MG63 (cell line): ENCODE results near the gene WDFY4. TPM values are rescaled to one million over a fixed set of nuclear protein-coding genes. Genes with fewer than 3 reads are reported as not detected.

ENCODE experiments used
- DNase-seq: peaks from one replicate; pipeline ENCODE4 v3.0.0-alpha.2; 2020
- H3K27me3 ChIP-seq: fragments of 250-450 bp; sonication (Bioruptor Pico); 2 replicates; pipeline ENCODE4 v1.5.1; 2020; ENCODE audit warnings: mild to moderate bottlenecking, moderate library complexity
- H3K36me3 ChIP-seq: fragments of 250-450 bp; sonication (Bioruptor Pico); 2 replicates; pipeline ENCODE4 v1.5.1; 2020; ENCODE audit warnings: mild to moderate bottlenecking, moderate library complexity
- H3K4me3 ChIP-seq: fragments of 250-450 bp; sonication (Bioruptor Pico); 2 replicates; pipeline ENCODE4 v1.5.1; 2020; ENCODE audit warnings: mild to moderate bottlenecking, moderate library complexity
- H3K9me3 ChIP-seq: fragments of 250-450 bp; sonication (Bioruptor Pico); 2 replicates; pipeline ENCODE4 v1.5.1; 2020; ENCODE audit warnings: mild to moderate bottlenecking, moderate library complexity
- total RNA-seq: library from RNA; depleted of rRNA; stranded (reverse); fragments of >200 nt; shearing (Covaris generic); gene quantifications from 2 replicates; pipeline ENCODE4 v1.2.3, GENCODE V29; 2014; ENCODE audit warnings: low replicate concordance

The WDFY4 gene
- total RNA-seq, 1 experiment from 2014 or later = 0.63 TPM

GRCh38 chr10:48780341-48780740 is 95.7 kb downstream of the WDFY4 start:
- DNase-seq = no peak
- H3K9me3 ChIP-seq = no peaks in the 10 kb centered on the region
- H3K36me3 ChIP-seq = no peaks in the 10 kb centered on the region
- H3K27me3 ChIP-seq = no peaks in the 10 kb centered on the region
- H3K4me3 ChIP-seq = no peak overlapping the region

GRCh38 chr10:48782386-48782785 is 97.7 kb downstream of the WDFY4 start:
- Histone ChIP-seq H3K27me3 (no peaks in the 10 kb centered on the region), H3K36me3 (no peaks in the 10 kb centered on the region), H3K4me3 (no peak overlapping the region), H3K9me3 (no peaks in the 10 kb centered on the region)
- peak; percentile 17 for DNase-seq

- Histone ChIP-seq H3K36me3 (no peaks in the 10 kb centered on the region), H3K4me3 (no peak overlapping the region), H3K9me3 (no peaks in the 10 kb centered on the region), H3K27me3 (no peaks in the 10 kb centered on the region)
- no peak for DNase-seq
Observed at GRCh38 chr10:48784031-48784430, 99.4 kb downstream of the WDFY4 start.

DNA sequence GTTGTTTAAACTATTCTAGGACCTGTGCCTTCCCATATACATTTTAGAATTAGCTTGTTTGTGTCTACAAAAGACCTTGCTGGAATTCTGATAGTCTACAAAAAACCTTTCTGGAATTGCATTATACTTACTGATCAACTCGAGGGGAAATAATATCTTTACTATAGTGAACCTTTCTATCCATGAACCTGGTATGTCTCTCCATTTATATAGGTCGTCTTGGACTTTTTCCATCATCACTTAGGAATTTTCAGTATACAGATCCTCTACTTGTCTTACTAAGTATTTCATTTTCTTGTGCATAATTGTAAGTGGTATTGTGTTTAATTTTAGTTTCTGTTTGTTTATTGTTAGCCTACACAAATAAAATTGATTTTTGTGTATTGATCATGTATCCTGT is 101.1 kb downstream of the WDFY4 start:
- Histone ChIP-seq H3K36me3 (no peaks in the 10 kb centered on the region), H3K9me3 (no peaks in the 10 kb centered on the region), H3K4me3 (no peak overlapping the region), H3K27me3 (no peaks in the 10 kb centered on the region)
- no peak for DNase-seq

DNA sequence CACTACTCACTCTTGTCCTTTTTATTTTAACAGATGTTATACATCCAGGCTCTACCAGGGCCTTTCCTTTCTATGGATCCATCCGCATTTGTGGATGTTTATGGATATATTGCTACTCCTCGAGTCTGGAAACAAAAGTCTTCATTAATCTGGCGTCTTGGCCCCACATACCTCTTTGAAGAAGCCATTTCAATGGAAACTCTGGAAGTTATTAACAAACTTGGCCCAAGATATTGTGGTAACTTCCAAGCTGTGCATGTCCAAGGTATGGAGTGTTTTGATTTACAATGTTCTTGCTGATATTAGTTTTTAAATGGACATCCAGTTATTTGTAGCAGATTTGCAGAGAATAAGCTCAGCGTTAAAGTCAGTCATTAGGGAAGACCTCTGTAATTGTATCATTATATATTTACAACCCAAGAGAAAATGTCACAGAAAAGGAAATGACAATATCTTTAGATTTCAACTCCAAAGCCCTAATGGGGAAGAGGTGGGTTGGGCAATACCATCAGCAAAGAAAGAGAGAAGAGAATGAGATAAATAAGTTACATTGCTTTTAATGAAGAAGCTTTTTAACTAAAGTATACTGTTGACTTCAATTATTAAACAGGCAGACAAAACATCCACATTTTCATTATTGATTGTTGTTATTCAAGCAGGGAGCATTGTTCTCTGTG is 102.1 kb downstream of the WDFY4 start:
- Histone ChIP-seq H3K4me3 (no peak overlapping the region), H3K9me3 (no peaks in the 10 kb centered on the region), H3K36me3 (no peaks in the 10 kb centered on the region), H3K27me3 (no peaks in the 10 kb centered on the region)
- no peak for DNase-seq

DNA sequence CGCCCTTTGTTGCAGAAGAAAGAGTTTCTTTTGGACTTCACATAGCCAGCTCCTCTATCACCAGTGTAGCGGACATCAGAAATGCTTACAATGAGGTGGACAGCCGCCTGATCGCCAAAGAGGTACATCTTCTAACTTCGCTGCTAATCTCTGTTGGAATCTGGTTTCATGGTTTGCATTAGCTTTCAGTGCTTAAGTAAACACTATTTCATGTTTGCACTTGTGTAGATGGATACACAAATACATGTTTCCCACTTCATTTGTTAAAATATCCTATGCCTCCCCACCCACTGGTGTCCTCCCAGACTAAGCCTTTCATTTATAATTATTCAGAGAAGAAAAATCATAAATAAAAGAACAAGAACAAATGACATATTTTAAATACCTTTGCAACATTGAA is 103.9 kb downstream of the WDFY4 start:
- no peaks in the 10 kb centered on the region for H3K36me3 ChIP-seq
- H3K9me3 ChIP-seq = no peaks in the 10 kb centered on the region
- no peak overlapping the region for H3K4me3 ChIP-seq
- H3K27me3 ChIP-seq = no peaks in the 10 kb centered on the region
- no peak for DNase-seq

- DNase-seq = no peak
- Histone ChIP-seq H3K9me3 (no peaks in the 10 kb centered on the region), H3K36me3 (no peaks in the 10 kb centered on the region), H3K27me3 (no peaks in the 10 kb centered on the region), H3K4me3 (no peak overlapping the region)
Observed at GRCh38 chr10:48789486-48790456, 105.1 kb downstream of the WDFY4 start.

GRCh38 chr10:48790457-48791044 is 105.9 kb downstream of the WDFY4 start:
- DNase-seq = no peak
- H3K4me3 ChIP-seq = no peak overlapping the region
- no peaks in the 10 kb centered on the region for H3K27me3 ChIP-seq
- H3K9me3 ChIP-seq = no peaks in the 10 kb centered on the region
- H3K36me3 ChIP-seq = no peaks in the 10 kb centered on the region

- H3K27me3 ChIP-seq = no peaks in the 10 kb centered on the region
- no peak for DNase-seq
- H3K36me3 ChIP-seq = no peaks in the 10 kb centered on the region
- H3K4me3 ChIP-seq = no peak overlapping the region
- no peaks in the 10 kb centered on the region for H3K9me3 ChIP-seq
Observed at GRCh38 chr10:48791267-48791928, 106.7 kb downstream of the WDFY4 start.

- Histone ChIP-seq H3K4me3 (no peak overlapping the region), H3K36me3 (no peaks in the 10 kb centered on the region), H3K9me3 (no peaks in the 10 kb centered on the region), H3K27me3 (no peaks in the 10 kb centered on the region)
- DNase-seq = peak; percentile 71
Observed at GRCh38 chr10:48792121-48792520, 107.4 kb downstream of the WDFY4 start.

DNA sequence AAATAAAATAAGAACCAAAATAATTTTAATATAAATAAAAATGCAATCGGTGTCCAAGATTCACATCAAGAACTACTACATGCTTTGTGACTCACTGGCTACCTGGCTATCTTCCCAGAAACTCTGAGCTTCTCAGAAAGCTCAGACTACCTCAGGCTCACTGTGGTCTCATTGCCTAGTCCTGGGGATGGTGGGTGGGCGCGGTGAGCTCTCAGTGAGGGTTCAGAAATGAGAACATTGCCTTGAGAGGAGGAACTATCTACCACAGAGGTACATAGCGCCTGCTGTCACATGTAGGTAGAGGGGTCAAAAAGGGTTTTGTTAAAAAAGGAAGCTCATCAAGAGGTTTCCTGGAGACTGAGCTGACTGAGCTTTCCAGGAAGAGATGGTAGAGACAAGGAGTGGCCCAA is 108.0 kb downstream of the WDFY4 start:
- H3K9me3 ChIP-seq = no peaks in the 10 kb centered on the region
- peak; percentile 89 for DNase-seq
- H3K36me3 ChIP-seq = no peaks in the 10 kb centered on the region
- H3K4me3 ChIP-seq = no peak overlapping the region
- no peaks in the 10 kb centered on the region for H3K27me3 ChIP-seq

DNA sequence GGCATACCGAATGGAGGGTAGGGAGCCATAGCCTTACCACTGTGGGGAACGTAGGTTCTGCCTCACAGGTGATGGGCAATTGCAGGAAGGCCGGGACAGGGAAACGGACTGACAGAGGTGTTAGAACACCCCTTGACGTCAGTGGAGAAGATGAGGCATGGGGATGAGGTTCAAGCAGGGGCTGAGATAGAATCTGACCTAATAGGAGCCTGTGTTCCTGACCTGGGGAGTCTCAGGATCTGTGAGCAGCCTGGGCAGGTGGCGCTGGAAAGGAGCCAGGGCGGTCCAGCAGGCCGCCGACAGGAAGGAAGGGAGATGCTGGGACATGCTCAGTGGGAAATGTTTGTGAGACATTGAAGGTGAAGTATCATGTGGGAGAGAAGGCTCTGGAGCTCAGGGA is 109.4 kb downstream of the WDFY4 start:
- Histone ChIP-seq H3K9me3 (no peaks in the 10 kb centered on the region), H3K4me3 (no peak overlapping the region), H3K27me3 (no peaks in the 10 kb centered on the region), H3K36me3 (no peaks in the 10 kb centered on the region)
- no peak for DNase-seq

DNA sequence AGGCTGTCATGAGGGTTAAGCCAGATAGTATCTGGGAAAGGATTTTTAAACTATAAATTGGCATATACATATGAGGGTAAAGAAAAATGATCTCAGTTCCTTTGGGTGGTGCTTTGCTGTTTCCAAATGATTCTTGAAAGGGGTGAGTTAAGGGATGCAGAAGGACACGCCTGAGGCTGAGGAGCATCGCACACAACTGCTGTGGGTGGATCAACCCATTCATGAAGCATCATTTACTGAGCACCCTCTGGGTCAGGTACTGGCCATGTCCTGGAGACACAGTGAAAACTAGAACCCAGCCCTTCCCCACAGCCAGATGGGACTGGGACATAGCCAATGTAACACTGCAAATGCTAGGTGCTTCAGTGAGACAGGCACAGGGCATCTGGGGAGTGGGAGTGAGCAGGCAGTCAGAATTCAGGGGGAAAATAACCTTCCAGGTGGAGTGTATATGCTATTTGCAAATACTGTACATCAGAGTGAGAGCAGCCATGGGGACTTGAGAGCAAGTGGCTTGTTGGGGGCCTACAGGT is 112.1 kb downstream of the WDFY4 start:
- Histone ChIP-seq H3K36me3 (no peaks in the 10 kb centered on the region), H3K4me3 (no peak overlapping the region), H3K9me3 (no peaks in the 10 kb centered on the region), H3K27me3 (no peaks in the 10 kb centered on the region)
- no peak for DNase-seq

GRCh38 chr10:48797830-48798229 is 113.2 kb downstream of the WDFY4 start:
- Histone ChIP-seq H3K9me3 (no peaks in the 10 kb centered on the region), H3K36me3 (no peaks in the 10 kb centered on the region), H3K27me3 (no peaks in the 10 kb centered on the region), H3K4me3 (no peak overlapping the region)
- DNase-seq = no peak

DNA sequence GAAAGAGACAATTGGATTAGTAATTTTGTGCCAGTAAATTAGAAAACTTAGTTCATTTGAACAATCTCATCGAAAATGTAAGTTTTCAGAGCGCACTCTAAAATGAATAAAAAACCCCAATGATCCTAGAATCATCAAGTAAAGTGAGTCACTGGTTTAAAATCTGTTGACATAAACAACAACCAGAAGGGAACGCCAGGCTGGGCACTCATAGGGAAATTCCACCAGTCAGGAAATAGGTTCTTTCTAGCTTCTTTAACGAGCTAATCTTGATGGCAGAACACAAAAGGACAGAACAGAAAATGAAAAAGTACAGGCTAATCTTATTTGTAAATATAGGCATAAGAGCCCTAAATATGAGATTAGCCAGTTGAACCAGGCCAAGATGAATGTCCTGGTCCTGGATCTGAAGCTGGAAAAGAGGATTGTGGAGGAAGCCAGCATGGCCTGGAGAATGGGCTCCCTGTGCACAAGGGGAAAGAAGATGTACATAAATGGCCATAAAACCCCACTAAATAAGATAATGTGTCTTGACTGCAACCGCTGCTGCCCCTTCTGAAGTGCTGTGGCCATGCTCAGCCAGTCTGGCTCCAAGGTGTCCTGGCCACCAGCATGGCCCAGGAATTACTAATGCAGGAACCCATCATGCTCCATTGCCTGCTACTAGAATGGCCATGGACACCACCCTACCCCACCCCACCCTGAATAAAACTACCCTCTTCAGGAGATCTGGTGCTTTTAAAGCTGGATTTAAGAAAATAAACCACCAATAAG is 114.0 kb downstream of the WDFY4 start:
- Histone ChIP-seq H3K9me3 (no peaks in the 10 kb centered on the region), H3K4me3 (no peak overlapping the region), H3K27me3 (no peaks in the 10 kb centered on the region), H3K36me3 (no peaks in the 10 kb centered on the region)
- peak; percentile 67 for DNase-seq

DNA sequence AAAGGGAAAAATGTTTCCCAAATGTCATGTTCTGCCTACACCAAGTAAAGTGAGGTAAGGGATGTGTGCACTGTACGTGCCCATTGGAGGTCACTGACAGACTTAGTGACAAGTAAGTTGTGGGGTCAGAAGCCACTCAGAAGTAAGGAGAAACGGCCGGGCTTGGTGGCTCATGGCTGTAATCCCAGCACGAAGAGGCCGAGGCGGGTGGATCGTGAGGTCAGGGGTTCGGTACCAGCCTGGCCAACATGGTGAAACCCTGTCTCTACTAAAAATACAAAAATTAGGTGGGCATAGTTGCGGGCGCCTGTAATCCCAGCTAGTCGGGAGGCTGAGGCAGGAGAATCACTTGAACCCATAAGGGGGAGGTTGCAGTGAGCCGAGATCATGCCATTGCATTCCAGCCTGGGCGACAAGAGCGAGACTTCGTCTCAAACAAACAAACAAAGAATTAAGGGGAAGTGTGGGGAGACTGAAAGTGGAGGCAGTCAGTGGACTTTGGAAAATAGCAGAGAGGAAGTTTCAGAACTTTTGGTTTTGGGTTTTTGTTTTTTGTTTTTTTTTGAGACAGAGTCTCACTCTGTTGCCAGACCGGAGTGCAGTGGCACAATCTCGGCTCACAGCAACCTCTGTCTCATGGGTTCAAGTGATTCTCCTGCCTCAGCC is 114.8 kb downstream of the WDFY4 start:
- H3K27me3 ChIP-seq = no peaks in the 10 kb centered on the region
- no peak for DNase-seq
- no peak overlapping the region for H3K4me3 ChIP-seq
- no peaks in the 10 kb centered on the region for H3K9me3 ChIP-seq
- H3K36me3 ChIP-seq = no peaks in the 10 kb centered on the region
